ENCODE measurements around the gene C19orf33. TPM values are rescaled to one million over a fixed set of nuclear protein-coding genes. Genes with fewer than 3 reads are reported as not detected.
A peak's percentile ranks its signal among the peaks of the same experiment; 100 is the strongest.

The C19orf33 gene
- total RNA-seq, 2 donors from 2014 or later: 111 to 159 TPM

DNA sequence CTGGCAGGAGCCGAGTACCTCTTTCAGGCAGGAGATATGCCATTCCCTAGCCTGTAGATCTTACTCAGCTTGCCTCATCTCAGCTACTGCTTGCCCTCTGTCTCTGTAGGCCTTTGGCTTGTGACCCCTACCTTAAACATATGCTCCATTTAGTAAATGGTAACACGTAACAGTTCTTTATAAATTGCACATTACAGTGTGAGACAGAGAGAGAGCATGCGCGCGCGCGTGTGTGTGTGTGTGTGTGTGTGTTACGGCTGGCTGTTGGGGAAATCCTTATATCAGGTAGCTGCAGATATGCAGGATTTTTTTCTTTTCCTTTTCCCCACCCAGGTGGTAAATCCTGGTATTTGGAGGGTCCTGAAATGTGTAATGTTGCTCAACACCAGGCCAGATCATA lies 35.5 kb upstream of the C19orf33 start:
- no peak for DNase-seq
- intact Hi-C loops (cut with DNase I): no loop called here
- Histone ChIP-seq H3K9ac (ENCODE audit: low read depth in 2 of 2, low read length in 2 of 2) (peak overlapping the region in 1 of 2 donors; percentile 98), H3K4me1 (peaks cover 23% of the 10 kb centered on the region), H3K9me3 (no peaks in the 10 kb centered on the region), H3K27ac (peak overlapping the region; percentile 93), H3K4me3 (peak overlapping the region; percentile 12), H3K36me3 (no peaks in the 10 kb centered on the region), H3K27me3 (no peaks in the 10 kb centered on the region)
- TF ChIP-seq, protein P1, sequence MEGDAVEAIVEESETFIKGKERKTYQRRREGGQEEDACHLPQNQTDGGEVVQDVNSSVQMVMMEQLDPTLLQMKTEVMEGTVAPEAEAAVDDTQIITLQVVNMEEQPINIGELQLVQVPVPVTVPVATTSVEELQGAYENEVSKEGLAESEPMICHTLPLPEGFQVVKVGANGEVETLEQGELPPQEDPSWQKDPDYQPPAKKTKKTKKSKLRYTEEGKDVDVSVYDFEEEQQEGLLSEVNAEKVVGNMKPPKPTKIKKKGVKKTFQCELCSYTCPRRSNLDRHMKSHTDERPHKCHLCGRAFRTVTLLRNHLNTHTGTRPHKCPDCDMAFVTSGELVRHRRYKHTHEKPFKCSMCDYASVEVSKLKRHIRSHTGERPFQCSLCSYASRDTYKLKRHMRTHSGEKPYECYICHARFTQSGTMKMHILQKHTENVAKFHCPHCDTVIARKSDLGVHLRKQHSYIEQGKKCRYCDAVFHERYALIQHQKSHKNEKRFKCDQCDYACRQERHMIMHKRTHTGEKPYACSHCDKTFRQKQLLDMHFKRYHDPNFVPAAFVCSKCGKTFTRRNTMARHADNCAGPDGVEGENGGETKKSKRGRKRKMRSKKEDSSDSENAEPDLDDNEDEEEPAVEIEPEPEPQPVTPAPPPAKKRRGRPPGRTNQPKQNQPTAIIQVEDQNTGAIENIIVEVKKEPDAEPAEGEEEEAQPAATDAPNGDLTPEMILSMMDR (IDR thresholded peaks at IDR 0.05): no peak

DNA sequence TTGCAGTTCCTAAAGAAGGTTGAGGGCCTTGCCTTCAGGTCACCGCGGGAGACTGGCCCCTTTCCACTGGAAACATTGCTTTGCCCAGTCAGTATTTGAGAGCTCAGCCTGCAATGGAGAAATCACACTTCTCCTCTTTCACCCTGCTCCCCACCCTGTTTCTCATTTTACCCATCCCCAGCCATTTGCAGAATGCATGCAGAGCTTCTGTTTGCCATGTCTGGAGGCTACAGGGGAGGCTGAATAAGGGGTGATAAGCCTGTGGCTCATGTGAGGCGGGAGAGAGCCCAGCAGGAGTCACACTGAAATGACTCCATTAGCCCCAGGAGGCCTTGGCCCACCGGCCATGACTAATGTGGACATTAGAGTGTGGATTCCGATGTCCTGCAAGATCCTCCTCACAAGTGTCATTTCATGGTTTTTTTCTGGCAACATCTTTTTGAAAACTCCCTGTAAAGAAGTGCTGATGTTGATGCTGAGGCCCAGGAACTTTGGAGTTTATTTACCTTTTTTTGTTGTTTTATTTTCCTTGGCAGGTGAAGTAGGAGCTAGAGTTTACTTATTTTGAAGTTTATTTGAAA lies 33.4 kb upstream of the C19orf33 start:
- no peak overlapping the region for H3K9ac ChIP-seq (ENCODE audit: low read depth in 2 of 2, low read length in 2 of 2)
- intact Hi-C loops (cut with DNase I): no loop called here
- H3K4me1 ChIP-seq: peaks cover 23% of the 10 kb centered on the region
- no peak overlapping the region for H3K4me3 ChIP-seq
- TF ChIP-seq, protein P1 (IDR thresholded peaks at IDR 0.05): no peak
- no peaks in the 10 kb centered on the region for H3K27me3 ChIP-seq
- no peak overlapping the region for H3K27ac ChIP-seq
- no peaks in the 10 kb centered on the region for H3K36me3 ChIP-seq
- DNase-seq: no peak
- no peaks in the 10 kb centered on the region for H3K9me3 ChIP-seq

DNA sequence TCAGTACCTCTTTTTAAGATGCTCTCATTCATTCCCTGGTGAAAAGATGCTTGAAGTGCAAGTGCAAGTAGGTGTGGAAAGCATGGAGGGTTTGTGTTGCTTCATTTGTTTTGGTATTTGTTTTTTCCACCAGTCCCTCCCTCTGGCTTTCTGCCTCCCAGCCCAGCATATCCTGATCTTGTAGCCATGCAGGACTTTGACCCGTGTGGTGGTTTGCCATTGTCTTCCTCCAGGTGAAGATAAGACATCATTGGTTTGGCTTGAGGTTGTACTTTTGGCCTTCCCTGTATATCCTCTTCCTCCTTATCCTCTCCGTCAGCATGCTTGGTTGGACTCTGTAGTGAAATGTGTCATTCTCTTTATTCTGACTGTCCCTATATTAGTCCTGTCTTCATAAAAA lies 30.6 kb upstream of the C19orf33 start:
- Histone ChIP-seq H3K27ac (peak overlapping the region; percentile 70), H3K4me3 (no peak overlapping the region), H3K27me3 (no peaks in the 10 kb centered on the region), H3K4me1 (peaks cover 18% of the 10 kb centered on the region), H3K9ac (ENCODE audit: low read depth in 2 of 2, low read length in 2 of 2) (peak overlapping the region in 1 of 2 donors; percentile 30), H3K36me3 (no peaks in the 10 kb centered on the region), H3K9me3 (no peaks in the 10 kb centered on the region)
- peak; percentile 92 for DNase-seq
- intact Hi-C loops (cut with DNase I): no loop called here
- TF ChIP-seq, protein P1 (IDR thresholded peaks at IDR 0.05): no peak

DNA sequence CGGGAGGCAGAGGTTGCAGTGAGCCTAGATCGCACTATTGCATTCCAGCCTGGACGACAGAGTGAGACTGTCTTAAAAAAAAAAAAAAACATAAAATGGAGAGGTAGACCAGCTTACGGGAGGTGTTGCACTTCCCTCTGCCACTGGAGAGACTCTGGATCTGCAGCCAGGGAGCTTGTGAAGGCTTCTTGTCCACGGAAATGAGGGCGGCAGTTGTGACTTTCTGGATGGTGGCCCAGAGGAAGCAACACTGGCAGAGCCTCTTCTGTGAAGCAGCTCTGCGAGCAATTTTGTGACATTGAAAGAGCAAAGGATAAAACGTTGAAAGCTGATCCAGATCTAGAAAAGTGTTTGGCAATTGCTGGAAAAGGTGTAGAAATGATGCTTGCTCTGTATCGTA lies 29.3 kb upstream of the C19orf33 start:
- Histone ChIP-seq H3K27me3 (no peaks in the 10 kb centered on the region), H3K36me3 (no peaks in the 10 kb centered on the region), H3K4me1 (peaks cover 18% of the 10 kb centered on the region), H3K9me3 (no peaks in the 10 kb centered on the region), H3K27ac (peak overlapping the region; percentile 70), H3K4me3 (no peak overlapping the region), H3K9ac (ENCODE audit: low read depth in 2 of 2, low read length in 2 of 2) (peak overlapping the region; percentile 29 to 68)
- peak; percentile 58 for DNase-seq
- TF ChIP-seq, protein P1 (IDR thresholded peaks at IDR 0.05): no peak
- intact Hi-C loops (cut with DNase I): no loop called here

DNA sequence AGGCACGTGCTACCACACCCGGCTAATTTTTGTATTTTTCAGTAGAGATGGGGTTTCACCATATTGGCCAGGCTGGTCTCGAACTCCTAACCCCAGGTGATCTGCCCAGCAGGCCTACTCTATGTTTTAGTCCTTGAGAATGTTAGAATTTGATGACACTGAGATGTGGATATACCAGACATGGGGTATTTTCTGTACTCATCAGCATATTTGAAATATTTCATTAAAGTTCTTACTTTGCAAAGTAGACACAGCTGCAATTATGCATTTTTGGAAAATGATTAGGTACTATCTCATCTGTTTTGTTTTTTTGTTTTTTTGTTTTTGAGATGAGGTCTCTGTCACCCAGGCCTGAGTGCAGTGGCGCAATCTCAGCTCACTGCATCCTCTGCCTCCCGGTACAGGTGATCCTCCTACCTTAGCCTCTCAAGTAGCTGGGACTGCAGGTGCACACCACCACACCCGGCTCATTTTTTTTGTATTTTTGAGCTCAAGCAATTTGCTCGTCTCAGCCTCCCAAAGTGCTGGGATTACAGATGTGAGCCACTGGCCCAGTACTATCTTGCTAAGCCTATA lies 27.0 kb upstream of the C19orf33 start:
- H3K36me3 ChIP-seq: no peaks in the 10 kb centered on the region
- no peak for DNase-seq
- no peaks in the 10 kb centered on the region for H3K9me3 ChIP-seq
- no peak overlapping the region for H3K9ac ChIP-seq (ENCODE audit: low read depth in 2 of 2, low read length in 2 of 2)
- no peak overlapping the region for H3K4me3 ChIP-seq
- H3K27me3 ChIP-seq: no peaks in the 10 kb centered on the region
- H3K27ac ChIP-seq: no peak overlapping the region
- TF ChIP-seq, protein P1 (IDR thresholded peaks at IDR 0.05): no peak
- H3K4me1 ChIP-seq: peaks cover 6% of the 10 kb centered on the region
- intact Hi-C loops (cut with DNase I): no loop called here

Measured in colonic mucosa (tissue), 4 donors.